Measurements from ENCODE around the gene RABEP1. TPM values are rescaled to one million over a fixed set of nuclear protein-coding genes. Genes with fewer than 3 reads are reported as not detected.

RABEP1 gene
- total RNA-seq, 6 experiments from 2014 or later = 41.1 to 48.5 (median 45.6) TPM

GRCh38 chr17:5330981-5331380 is 48.9 kb downstream of the RABEP1 start:
- no peak for DNase-seq
- Mint-ChIP-seq H3K36me3 (ENCODE audit: low read depth) (peaks cover 12% of the 10 kb centered on the region), H3K9me3 (no peaks in the 10 kb centered on the region)

GRCh38 chr17:5331506-5331905 is 49.4 kb downstream of the RABEP1 start:
- H3K27ac Mint-ChIP-seq = peak overlapping the region; percentile 56

More at GRCh38 chr17:5330981-5331380, 48.9 kb downstream of the RABEP1 start:
- peaks cover 22% of the 10 kb centered on the region for H3K4me1 Mint-ChIP-seq (ENCODE audit: low read depth)
- H3K27ac Mint-ChIP-seq = peak overlapping the region; percentile 56
- no peak for TF ChIP-seq CTCF (IDR thresholded peaks at IDR 0.05)
- no peaks in the 10 kb centered on the region for H3K27me3 Mint-ChIP-seq (ENCODE audit: insufficient read depth)
- no peak overlapping the region for H3K4me3 Mint-ChIP-seq

DNA sequence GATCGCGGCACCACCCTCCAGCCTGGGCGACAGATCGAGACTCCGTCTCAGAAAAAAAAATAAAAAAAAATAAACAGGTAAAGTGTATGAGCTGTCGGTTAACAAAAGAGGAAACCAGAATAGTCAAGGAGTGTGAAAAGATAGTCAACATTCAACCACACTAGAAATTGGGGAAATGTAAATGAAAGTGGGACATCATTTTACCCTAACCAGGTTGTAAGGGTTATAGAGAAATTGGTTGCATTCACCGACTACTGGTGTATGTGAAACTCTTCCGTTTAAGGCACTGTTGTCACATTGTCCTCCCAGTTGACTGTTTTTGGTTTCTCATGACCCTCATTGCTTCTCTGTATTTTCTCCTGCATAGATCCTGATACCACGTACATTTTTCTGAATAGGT is 62.8 kb downstream of the RABEP1 start:
- no peak overlapping the region for H3K4me3 Mint-ChIP-seq
- TF ChIP-seq CTCF (IDR thresholded peaks at IDR 0.05) = no peak
- no peaks in the 10 kb centered on the region for H3K9me3 Mint-ChIP-seq
- H3K27me3 Mint-ChIP-seq (ENCODE audit: insufficient read depth) = no peaks in the 10 kb centered on the region
- peaks cover 4% of the 10 kb centered on the region; the same call in 1 of the 2 replicates for H3K36me3 Mint-ChIP-seq (ENCODE audit: low read depth)
- no peak overlapping the region for H3K27ac Mint-ChIP-seq
- no peak for DNase-seq
- no peaks in the 10 kb centered on the region for H3K4me1 Mint-ChIP-seq (ENCODE audit: low read depth)

More at GRCh38 chr17:5331506-5331905, 49.4 kb downstream of the RABEP1 start:
- DNase-seq = no peak
- no peak for TF ChIP-seq CTCF (IDR thresholded peaks at IDR 0.05)
- Mint-ChIP-seq H3K4me3 (no peak overlapping the region), H3K4me1 (ENCODE audit: low read depth) (peaks cover 22% of the 10 kb centered on the region), H3K36me3 (ENCODE audit: low read depth) (peaks cover 12% of the 10 kb centered on the region), H3K27me3 (ENCODE audit: insufficient read depth) (no peaks in the 10 kb centered on the region), H3K9me3 (no peaks in the 10 kb centered on the region)

DNA sequence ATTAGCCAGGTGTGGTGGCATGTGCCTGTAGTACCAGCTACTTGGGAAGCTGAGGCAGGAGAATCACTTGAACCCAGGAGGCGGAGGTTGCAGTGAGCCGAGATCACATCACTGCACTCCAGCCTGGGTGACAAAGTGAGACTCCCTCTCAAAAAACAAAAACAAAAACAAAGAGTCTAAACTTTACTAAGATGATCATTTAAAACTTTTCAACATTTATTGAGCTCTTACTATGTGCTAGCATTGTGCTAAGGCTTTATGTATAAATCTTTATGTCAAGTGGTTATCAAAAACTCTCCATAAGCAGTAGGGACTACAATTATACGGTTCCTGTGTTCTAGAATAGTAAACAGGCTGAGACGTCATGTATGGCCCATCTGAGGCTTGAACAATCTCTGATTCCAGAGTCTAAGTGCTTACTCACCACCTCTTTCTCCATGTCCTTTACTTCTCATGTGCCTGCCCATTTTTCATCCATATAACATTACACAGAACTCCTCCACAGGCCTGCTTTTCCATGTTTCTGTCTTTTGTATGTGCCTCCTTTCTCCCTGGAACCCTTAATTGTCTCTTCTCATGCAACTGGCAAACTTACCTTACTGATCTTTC is 70.7 kb downstream of the RABEP1 start:
- H3K4me3 Mint-ChIP-seq = no peak overlapping the region
- H3K27me3 Mint-ChIP-seq (ENCODE audit: insufficient read depth) = no peaks in the 10 kb centered on the region; the same call in 1 of the 2 replicates
- H3K4me1 Mint-ChIP-seq (ENCODE audit: low read depth) = peaks cover 8% of the 10 kb centered on the region; the same call in 1 of the 2 replicates
- H3K36me3 Mint-ChIP-seq (ENCODE audit: low read depth) = peaks cover 16% of the 10 kb centered on the region
- TF ChIP-seq CTCF (IDR thresholded peaks at IDR 0.05) = no peak
- DNase-seq = no peak
- no peak overlapping the region for H3K27ac Mint-ChIP-seq
- no peaks in the 10 kb centered on the region for H3K9me3 Mint-ChIP-seq

GRCh38 chr17:5354310-5354709 is 72.2 kb downstream of the RABEP1 start:
- Mint-ChIP-seq H3K27ac (no peak overlapping the region), H3K4me3 (no peak overlapping the region), H3K27me3 (ENCODE audit: insufficient read depth) (peaks cover 2% of the 10 kb centered on the region), H3K9me3 (no peaks in the 10 kb centered on the region), H3K36me3 (ENCODE audit: low read depth) (peaks cover 16% of the 10 kb centered on the region), H3K4me1 (ENCODE audit: low read depth) (peaks cover 8% of the 10 kb centered on the region; the same call in 1 of the 2 replicates)
- no peak for TF ChIP-seq CTCF (IDR thresholded peaks at IDR 0.05)
- DNase-seq = no peak
